Upper lobe of right lung (tissue), 1 donor: ENCODE measurements around the gene ELF3. TPM values are rescaled to one million over a fixed set of nuclear protein-coding genes. Genes with fewer than 3 reads are reported as not detected.

Experiments used
- ATAC-seq: fragments of 200-7000 bp; cut with Tn5 transposase; one replicate; pipeline ENCODE4 v1.9.1; 2020; ENCODE audit warnings: mild to moderate bottlenecking, moderate library complexity
- DNase-seq: peaks from one replicate; pipeline ENCODE4 v3.0.0-alpha.2; 2020
- H3K27ac ChIP-seq: fragments of 200-600 bp; one replicate; pipeline ENCODE4 v1.8.0; 2022
- H3K27me3 ChIP-seq: fragments of 200-600 bp; one replicate; pipeline ENCODE4 v1.8.0; 2022; ENCODE audit warnings: mild to moderate bottlenecking
- H3K36me3 ChIP-seq: fragments of 200-600 bp; one replicate; pipeline ENCODE4 v1.8.0; 2022
- H3K4me1 ChIP-seq: fragments of 200-600 bp; one replicate; pipeline ENCODE4 v1.8.0; 2022
- H3K4me3 ChIP-seq: fragments of 200-600 bp; one replicate; pipeline ENCODE4 v1.8.0; 2022; ENCODE audit warnings: mild to moderate bottlenecking
- H3K9me3 ChIP-seq: fragments of 200-600 bp; one replicate; pipeline ENCODE4 v1.8.0; 2022
- CTCF ChIP-seq: fragments of 200-600 bp; IDR thresholded peaks from one replicate; pipeline ENCODE4 v1.8.0; 2022; ENCODE audit warnings: antibody characterized with exemption
- intact Hi-C: fragments of 100-400 bp; cut with DNase I; formaldehyde crosslinking; loops from one replicate; pipeline ENCODE4 v1.11.0; 2022
- total RNA-seq: library from RNA; stranded (reverse); fragmentation: NEBNext Ultra II Directional; extraction: Animal tissue kit (Norgen Biotek cat#: 25700); gene quantifications from one replicate; pipeline ENCODE4 v1.2.1, GENCODE V29; 2021
- donor health status: DM: no; HTN: yes; CAD: no; lungs with severe emphysema.

ELF3 gene
- total RNA-seq, 1 donor from 2014 or later = 62.9 TPM

DNA sequence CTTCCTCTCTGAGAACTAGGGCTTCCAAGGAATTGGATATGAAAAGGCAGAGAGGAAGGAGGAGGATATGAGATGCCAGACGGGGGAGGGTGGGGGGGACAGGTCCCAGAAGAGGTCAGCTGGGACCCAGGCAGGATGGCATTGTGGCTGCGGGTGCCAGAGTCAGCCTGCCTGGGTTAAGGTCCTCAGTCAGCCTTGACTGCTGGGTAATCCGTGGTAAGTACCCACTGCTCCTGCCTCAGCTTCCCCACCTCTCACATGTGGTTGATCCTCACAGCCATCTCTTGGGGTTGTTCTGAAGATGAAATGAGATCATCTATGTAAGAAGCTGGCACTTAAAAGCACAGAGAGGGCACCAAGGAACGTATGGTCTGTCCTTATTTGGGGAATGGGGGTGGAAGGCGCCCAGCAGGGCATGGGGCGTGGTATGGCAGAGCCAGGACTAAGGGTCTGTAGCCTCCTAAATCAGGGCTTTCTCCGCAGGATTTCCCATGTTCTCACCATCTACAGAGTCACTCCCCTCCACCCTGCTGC, 23.8 kb downstream of the ELF3 start:
- TF ChIP-seq CTCF = no peak
- no peaks in the 10 kb centered on the region for H3K9me3 ChIP-seq
- DNase-seq (no peak), ATAC-seq (no peak)
- intact Hi-C loops = no loop called here
- H3K36me3 ChIP-seq = no peaks in the 10 kb centered on the region
- H3K27me3 ChIP-seq = no peaks in the 10 kb centered on the region
- peaks cover 11% of the 10 kb centered on the region for H3K4me1 ChIP-seq
- peak overlapping the region; percentile 79 for H3K27ac ChIP-seq
- no peak overlapping the region for H3K4me3 ChIP-seq

- Histone ChIP-seq H3K27me3 (no peaks in the 10 kb centered on the region), H3K9me3 (no peaks in the 10 kb centered on the region), H3K4me1 (peaks cover 11% of the 10 kb centered on the region), H3K4me3 (no peak overlapping the region), H3K27ac (peak overlapping the region; percentile 79), H3K36me3 (no peaks in the 10 kb centered on the region)
- ATAC-seq = peak; percentile 98
- no peak for TF ChIP-seq CTCF
- DNase-seq = peak; percentile 94
- intact Hi-C loops = no loop called here
These were observed 24.5 kb downstream of the ELF3 start for GRCh38 chr1:202034683-202035462.

GRCh38 chr1:202036595-202037387, 26.4 kb downstream of the ELF3 start:
- no peak overlapping the region for H3K27ac ChIP-seq
- DNase-seq (no peak), ATAC-seq (no peak)
- peaks cover 11% of the 10 kb centered on the region for H3K4me1 ChIP-seq
- H3K9me3 ChIP-seq = no peaks in the 10 kb centered on the region
- no peaks in the 10 kb centered on the region for H3K36me3 ChIP-seq
- no peak overlapping the region for H3K4me3 ChIP-seq
- no peaks in the 10 kb centered on the region for H3K27me3 ChIP-seq
- TF ChIP-seq CTCF = no peak
- intact Hi-C loops = no loop called here

DNA sequence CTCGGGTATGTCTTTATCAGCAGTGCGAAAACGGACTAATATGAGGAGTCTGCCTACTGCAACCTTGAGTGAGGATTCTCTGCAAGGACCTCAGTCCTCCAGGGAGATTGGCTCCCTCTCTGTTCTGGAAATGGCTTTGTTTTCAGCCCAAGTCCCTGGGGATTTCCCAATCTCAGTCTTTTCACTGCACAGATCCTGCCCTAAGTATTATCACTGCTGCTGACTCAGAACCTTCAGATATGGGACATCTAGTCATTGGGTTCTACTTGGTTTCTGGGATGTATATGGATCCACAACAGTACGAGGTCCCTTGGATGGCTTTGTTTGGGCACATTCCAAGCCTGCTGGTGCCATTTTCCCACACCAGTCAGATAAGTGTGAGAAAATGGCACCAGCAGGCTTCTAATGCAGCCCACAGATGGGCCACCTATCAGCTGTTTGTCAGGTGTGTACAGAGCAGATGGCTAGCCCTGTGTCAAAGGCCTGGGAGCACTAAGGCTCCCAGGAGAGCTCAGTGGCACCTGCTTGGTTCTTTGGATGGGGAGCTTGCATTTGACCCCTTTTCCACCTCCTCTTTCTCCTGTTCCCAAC, 27.4 kb downstream of the ELF3 start:
- peaks cover 11% of the 10 kb centered on the region for H3K4me1 ChIP-seq
- H3K9me3 ChIP-seq = no peaks in the 10 kb centered on the region
- intact Hi-C loops = no loop called here
- no peaks in the 10 kb centered on the region for H3K36me3 ChIP-seq
- TF ChIP-seq CTCF = no peak
- H3K27me3 ChIP-seq = no peaks in the 10 kb centered on the region
- H3K4me3 ChIP-seq = no peak overlapping the region
- DNase-seq (no peak), ATAC-seq (no peak)
- no peak overlapping the region for H3K27ac ChIP-seq

GRCh38 chr1:202038688-202039346, 28.4 kb downstream of the ELF3 start:
- Histone ChIP-seq H3K4me1 (peaks cover 11% of the 10 kb centered on the region), H3K27ac (no peak overlapping the region), H3K9me3 (no peaks in the 10 kb centered on the region), H3K36me3 (no peaks in the 10 kb centered on the region), H3K4me3 (no peak overlapping the region), H3K27me3 (no peaks in the 10 kb centered on the region)
- ATAC-seq = no peak
- intact Hi-C loops = no loop called here
- no peak for DNase-seq
- no peak for TF ChIP-seq CTCF
